ENCODE results near the gene STK17B.

The STK17B gene

GRCh38 chr2:196186266-196186980 is 15.0 kb upstream of the STK17B start:
- no peak for TF ChIP-seq CTCF (IDR thresholded peaks at IDR 0.05; ENCODE audit: control insufficient read depth, insufficient read depth, low read depth, low read length, missing control alignments)

GRCh38 chr2:196184921-196185320 is 13.5 kb upstream of the STK17B start:
- no peak for TF ChIP-seq CTCF (IDR thresholded peaks at IDR 0.05; ENCODE audit: control insufficient read depth, insufficient read depth, low read depth, low read length, missing control alignments)

More at GRCh38 chr2:196186266-196186980, 15.0 kb upstream of the STK17B start:
- DNase-seq (ENCODE audit: low read depth), result no peak
- no peak overlapping the region for H3K4me3 ChIP-seq (ENCODE audit: control insufficient read depth, low read depth, low read length)

GRCh38 chr2:196183528-196184231 is 12.3 kb upstream of the STK17B start:
- DNase-seq (ENCODE audit: low read depth), result no peak
- TF ChIP-seq CTCF (IDR thresholded peaks at IDR 0.05; ENCODE audit: control insufficient read depth, insufficient read depth, low read depth, low read length, missing control alignments), result no peak

More at GRCh38 chr2:196184921-196185320, 13.5 kb upstream of the STK17B start:
- DNase-seq (ENCODE audit: low read depth), result no peak
- H3K4me3 ChIP-seq (ENCODE audit: control insufficient read depth, low read depth, low read length), result no peak overlapping the region

GRCh38 chr2:196183172-196183473 is 11.7 kb upstream of the STK17B start:
- no peak overlapping the region for H3K4me3 ChIP-seq (ENCODE audit: control insufficient read depth, low read depth, low read length)
- no peak for DNase-seq (ENCODE audit: low read depth)
- TF ChIP-seq CTCF (IDR thresholded peaks at IDR 0.05; ENCODE audit: control insufficient read depth, insufficient read depth, low read depth, low read length, missing control alignments), result no peak

More at GRCh38 chr2:196183528-196184231, 12.3 kb upstream of the STK17B start:
- no peak overlapping the region for H3K4me3 ChIP-seq (ENCODE audit: control insufficient read depth, low read depth, low read length)

- H3K4me3 ChIP-seq (ENCODE audit: control insufficient read depth, low read depth, low read length), result no peak overlapping the region
- no peak for DNase-seq (ENCODE audit: low read depth)
- TF ChIP-seq CTCF (IDR thresholded peaks at IDR 0.05; ENCODE audit: control insufficient read depth, insufficient read depth, low read depth, low read length, missing control alignments), result no peak
Observed at GRCh38 chr2:196182439-196183171, 11.2 kb upstream of the STK17B start.

- DNase-seq (ENCODE audit: low read depth), result no peak
- H3K4me3 ChIP-seq (ENCODE audit: control insufficient read depth, low read depth, low read length), result no peak overlapping the region
- TF ChIP-seq CTCF (IDR thresholded peaks at IDR 0.05; ENCODE audit: control insufficient read depth, insufficient read depth, low read depth, low read length, missing control alignments), result no peak
Observed at GRCh38 chr2:196181484-196181883, 10.1 kb upstream of the STK17B start.
